Fibroblast of the conjunctiva (primary cell): ENCODE data around the gene RRM2.
"Not testable (repeated sequence)": the region's sequence is repeated elsewhere in the genome, so short reads cannot be mapped to it uniquely, and the experiment has no call there.

Source experiments
- DNase-seq: peaks from one replicate; pipeline ENCODE4 v3.0.0-alpha.2; 2010; ENCODE audit warnings: low read depth

Gene RRM2

GRCh38 chr2:10132596-10132995 lies 10.1 kb downstream of the RRM2 start:
- no peak for DNase-seq

GRCh38 chr2:10132996-10133647 lies 10.6 kb downstream of the RRM2 start:
- DNase-seq: no peak

DNA sequence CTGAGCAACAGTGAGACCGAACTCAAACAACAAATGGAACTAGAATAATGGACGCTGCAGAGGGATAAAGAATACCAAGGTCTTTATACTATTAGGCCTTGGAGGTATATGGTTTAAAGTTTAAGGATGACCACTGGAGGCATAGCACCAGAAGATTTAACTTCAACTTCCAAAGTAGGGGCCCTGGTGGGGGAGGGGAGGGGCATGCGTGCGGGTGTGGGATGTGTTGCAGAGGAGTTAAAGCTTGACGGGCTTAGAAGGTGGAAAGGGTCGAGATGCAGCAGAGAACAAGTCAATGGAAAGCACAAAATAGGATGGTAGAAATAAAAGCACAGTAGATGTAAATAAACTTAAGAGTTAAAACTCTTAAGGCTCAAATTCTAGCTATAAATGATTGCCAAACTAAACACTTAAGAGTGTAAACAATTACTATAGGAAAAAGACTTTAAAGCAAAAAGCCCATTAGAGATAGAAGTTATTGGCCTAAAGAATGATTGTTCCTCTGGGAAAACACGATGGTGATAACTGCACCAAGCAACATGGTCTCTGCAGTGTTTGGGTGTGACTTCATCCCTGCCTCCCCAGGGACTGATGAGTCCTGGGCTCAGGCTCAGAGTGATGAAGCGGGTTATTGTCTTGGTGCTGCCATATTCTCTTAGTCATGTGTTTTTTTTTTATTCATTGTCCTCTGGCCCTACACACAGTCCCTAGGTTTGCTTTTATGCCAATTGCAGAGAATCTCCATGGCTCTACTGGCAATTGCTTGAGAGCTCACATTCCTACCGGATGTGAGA lies 13.0 kb downstream of the RRM2 start:
- DNase-seq: no peak

- no peak for DNase-seq
Observed at GRCh38 chr2:10136101-10136934, 13.8 kb downstream of the RRM2 start.

DNA sequence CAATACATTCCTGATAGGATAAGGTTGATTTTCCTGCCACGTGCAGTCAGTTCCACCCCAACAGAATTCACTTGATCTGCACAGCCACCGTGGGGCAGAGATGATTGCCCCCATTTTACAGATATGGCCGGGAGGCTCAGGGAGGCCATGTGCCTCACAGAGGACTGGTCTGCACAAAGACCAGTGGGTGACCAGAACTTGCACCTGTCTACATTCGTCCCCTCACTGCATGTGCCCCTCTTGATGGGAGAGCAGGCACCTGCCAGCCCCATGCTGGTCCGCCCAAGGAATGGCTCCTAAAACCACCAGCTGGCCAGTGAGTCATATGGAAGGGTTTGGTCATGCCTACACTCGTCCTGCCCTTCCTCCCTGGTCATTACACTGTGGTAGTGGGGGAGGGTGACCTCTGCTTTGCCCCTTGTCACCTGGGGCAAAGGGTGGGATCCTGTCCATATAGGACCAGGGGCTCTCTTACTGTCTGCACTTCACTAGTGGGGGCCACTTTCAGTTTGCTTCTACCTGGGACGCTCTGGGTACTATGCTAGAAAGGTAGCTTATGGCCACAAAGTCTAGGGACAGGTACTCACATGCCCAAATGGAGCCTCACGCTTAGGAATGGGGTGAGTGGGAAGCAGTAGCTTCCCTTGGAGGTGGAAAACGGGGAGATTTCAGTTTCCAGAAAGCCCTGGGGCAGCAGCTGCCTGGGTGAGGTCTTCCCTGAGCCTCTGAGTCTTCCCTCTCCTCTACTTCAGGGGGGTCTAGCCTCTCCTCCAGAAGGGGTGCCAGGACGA lies 14.7 kb downstream of the RRM2 start:
- no peak for DNase-seq

GRCh38 chr2:10139536-10139935 lies 17.0 kb downstream of the RRM2 start:
- no peak for DNase-seq

DNA sequence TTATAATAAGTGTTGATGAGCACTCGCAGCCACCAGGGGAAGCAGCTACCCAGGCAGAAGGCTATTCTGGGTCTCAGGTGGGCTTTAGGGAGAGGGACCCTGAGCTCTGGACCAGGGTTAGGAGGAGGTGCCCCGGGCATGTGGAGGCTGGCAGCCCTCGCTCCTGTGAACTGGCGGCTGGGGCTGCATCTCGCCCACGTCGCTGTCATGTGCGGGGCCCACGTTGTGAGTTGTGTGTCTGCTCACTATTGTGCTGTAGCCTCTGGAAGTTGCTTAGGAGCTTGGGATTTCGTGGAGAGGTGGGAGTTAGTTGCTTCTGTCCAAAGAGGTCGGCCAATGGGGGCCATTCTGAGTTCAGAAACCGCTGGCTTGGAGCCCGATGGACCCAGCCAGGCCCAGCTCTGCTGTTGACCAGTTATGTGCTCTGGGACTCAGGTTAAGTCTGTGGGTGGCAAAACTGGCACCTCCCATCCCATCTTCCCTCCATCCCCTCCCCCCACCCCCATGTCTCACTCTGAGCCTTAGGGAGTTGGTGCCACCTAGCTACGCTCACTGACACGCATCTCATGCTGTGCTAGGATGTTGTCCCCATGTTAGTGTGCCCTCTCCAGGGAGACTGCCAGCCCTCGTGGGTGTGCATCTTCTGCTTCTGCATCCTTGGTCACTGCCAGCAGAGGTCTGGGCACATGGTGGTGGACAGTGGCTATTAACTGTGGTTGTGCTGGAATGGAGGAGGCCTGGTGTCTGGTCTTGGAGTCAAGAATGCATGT lies 18.5 kb downstream of the RRM2 start:
- DNase-seq: no peak

DNA sequence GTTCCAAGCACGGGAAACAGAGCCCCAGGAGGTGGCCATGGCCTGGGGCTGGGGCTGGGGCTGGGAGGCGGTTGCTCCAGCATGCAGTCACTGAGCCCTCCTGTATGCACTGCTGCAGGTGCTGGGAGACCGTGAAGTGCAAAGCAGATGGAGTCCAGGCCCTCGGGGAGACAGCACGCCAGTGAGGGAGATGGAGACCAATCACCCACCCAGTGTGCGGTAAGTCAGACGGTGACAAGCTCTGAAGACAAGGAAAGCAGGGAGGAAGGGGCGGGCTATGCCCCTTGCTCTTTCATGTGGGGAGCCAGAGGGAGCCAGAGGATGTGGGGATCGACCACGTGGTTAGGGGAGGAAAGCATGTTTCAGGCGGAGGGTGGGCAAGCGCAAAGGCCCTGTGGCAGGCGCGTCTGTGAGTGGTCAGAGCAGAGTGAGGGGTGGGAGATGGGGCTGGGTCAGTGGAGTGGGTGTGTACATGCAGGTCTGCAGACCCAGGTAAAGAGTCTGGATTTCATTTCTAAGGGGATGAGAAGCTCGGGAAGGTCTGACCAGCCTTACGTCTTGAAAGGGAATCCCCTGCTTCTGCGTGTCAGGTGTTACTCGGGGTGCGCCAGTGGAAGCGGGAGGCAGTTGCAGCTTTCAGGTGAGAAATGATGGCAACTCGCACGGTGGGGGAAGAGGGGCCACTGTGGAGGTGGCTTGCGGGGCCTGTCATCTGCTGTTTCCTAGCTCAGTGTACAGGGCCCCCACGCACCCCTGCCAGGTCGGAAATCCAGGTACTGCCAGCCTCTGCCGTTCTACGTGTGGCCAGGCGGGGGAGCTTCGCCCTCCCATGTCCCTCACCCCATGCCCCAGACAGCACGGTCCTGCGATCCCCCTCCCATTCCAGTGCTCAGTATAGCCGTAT lies 19.4 kb downstream of the RRM2 start:
- DNase-seq: no peak

GRCh38 chr2:10142640-10142965 lies 20.1 kb downstream of the RRM2 start:
- DNase-seq: no peak

- no peak for DNase-seq
Observed at GRCh38 chr2:10144771-10145518, 22.4 kb downstream of the RRM2 start.

DNA sequence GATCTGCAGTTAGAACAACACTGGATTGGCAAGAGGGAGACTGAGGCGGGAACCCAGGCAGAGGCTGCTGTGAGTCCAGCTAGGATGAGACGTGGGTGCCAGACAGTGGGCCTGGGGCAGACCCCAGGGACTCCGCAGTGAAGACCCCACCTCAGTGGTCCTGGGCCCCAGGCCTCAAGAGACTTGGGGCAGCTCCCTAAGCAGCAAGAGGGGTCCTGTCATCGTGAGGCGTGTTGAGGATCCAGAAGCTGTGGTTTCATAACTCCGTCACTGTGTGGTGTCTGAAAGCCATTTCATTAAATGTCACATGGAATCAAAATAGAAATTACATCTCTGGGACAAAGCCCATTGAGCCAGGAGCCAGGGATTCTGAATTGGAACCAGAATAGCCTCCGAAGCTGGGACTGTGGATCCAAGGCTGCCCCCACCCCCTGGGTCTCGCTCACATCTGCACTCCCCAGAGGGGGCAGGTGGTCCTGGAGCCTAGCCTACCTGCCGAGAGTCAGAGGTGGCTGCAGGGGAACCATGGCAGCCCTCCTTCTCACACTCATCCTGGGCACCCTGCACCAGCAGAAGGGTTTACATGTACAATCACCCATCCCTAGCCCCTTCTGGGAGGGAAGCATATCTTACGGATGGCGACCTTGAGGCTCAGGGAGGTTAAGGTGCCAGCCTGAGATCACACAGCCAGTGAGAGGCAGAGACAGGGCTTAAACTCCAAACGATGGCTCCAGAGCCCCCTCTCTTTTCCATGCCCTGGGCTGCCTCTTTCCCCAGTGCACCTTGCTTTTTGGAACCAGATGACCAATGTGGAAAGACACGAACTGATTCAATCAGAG lies 23.2 kb downstream of the RRM2 start:
- no peak for DNase-seq

GRCh38 chr2:10146366-10147005 lies 23.9 kb downstream of the RRM2 start:
- DNase-seq: no peak

GRCh38 chr2:10147050-10147660 lies 24.6 kb downstream of the RRM2 start:
- DNase-seq: not testable (repeated sequence)

- DNase-seq: no peak
Observed at GRCh38 chr2:10148268-10148667, 25.7 kb downstream of the RRM2 start.

DNA sequence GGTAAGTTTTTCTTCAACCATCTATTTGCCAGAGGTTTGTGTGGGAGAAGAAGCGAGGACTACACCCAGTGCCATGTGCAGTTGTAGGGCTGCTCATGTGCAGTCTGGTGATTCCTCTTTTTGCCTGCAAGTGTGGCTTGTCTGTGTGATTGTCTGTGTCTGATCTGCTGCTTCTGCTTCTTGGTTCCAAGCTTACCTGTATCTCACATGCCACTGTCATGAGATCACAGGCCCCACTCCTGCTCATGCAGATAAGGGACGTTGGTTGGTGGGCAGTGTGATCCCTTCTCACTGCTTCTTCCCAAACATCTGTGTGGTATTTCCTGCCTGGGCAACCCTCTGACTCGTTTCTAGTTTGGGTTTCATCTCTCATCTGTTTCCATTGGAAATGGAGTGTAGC lies 27.1 kb downstream of the RRM2 start:
- DNase-seq: no peak

DNA sequence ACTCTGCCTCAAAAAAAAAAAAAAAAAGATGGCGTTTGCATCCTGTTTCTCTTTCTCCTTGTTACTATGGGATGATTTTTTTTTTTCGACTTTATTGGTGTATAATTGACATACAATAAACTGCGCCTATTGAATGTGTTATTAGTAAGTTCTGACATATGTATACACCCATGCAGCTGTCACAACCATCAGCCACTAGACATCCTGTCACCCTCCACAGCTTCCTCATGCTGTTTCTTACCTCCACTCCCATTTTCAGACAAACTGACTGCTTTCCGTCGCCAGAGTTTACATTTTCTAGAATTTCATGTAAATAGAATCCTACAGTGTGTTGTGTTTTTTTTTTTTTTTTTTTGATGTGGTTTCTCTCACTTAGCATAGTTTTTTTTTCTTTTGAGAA lies 27.9 kb downstream of the RRM2 start:
- DNase-seq: no peak

DNA sequence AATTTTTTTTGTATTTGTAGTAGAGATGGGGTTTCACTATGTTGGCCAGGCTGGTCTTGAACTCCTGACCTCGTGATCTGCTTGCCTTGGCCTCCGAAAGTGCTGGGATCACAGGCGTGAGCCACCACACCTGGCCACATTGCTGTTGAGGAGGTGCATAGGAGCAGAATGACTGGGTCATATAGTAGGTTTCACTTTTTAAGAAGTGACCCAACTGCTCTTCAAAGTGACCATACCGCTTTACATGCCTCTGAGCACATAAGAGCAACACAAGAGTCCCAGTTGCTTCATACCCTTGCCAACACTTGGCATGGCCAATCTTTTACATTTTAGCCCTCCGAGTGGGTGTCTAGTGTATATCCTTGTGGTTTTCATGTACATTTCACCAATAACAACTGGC lies 28.9 kb downstream of the RRM2 start:
- no peak for DNase-seq

- no peak for DNase-seq
Observed at GRCh38 chr2:10157293-10157692, 34.8 kb downstream of the RRM2 start.
